Tibial nerve (tissue), 4 donors: ENCODE results near the gene ZNF66.
"Not testable (repeated sequence)": the region's sequence is repeated elsewhere in the genome, so short reads cannot be mapped to it uniquely, and the experiment has no call there.

Experiments used
- EP300 ChIP-seq, 2 donors: sonication (generic); formaldehyde crosslinking; IDR thresholded peaks; one replicate each; pipeline ENCODE4 v1.6.1; 2017; ENCODE audit warnings: antibody characterized with exemption in 2 of 2, mild to moderate bottlenecking in 1 of 2
- POLR2A ChIP-seq, 2 donors: fragments of 450-650 bp; IDR thresholded peaks; one replicate each; pipeline ENCODE4 v1.6.1; 2017; ENCODE audit warnings: antibody characterized with exemption in 2 of 2, mild to moderate bottlenecking in 2 of 2, moderate library complexity in 2 of 2
- TF ChIP-seq, protein P1 (sequence below), 5 experiments: fragments of 200-600 bp in 3 of 5; fragments of 450-650 bp in 2 of 5; sonication (generic) in 3 of 5; IDR thresholded peaks; one replicate each; pipeline ENCODE4 v1.5.1; 2016 to 2019; ENCODE audit warnings: antibody characterized with exemption in 5 of 5, mild to moderate bottlenecking in 3 of 5, moderate library complexity in 2 of 5

GRCh38 chr19:20806311-20807262 lies 30.5 kb downstream of the ZNF66 start:
- TF ChIP-seq, protein P1, sequence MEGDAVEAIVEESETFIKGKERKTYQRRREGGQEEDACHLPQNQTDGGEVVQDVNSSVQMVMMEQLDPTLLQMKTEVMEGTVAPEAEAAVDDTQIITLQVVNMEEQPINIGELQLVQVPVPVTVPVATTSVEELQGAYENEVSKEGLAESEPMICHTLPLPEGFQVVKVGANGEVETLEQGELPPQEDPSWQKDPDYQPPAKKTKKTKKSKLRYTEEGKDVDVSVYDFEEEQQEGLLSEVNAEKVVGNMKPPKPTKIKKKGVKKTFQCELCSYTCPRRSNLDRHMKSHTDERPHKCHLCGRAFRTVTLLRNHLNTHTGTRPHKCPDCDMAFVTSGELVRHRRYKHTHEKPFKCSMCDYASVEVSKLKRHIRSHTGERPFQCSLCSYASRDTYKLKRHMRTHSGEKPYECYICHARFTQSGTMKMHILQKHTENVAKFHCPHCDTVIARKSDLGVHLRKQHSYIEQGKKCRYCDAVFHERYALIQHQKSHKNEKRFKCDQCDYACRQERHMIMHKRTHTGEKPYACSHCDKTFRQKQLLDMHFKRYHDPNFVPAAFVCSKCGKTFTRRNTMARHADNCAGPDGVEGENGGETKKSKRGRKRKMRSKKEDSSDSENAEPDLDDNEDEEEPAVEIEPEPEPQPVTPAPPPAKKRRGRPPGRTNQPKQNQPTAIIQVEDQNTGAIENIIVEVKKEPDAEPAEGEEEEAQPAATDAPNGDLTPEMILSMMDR (IDR thresholded peaks at IDR 0.05) = not testable (repeated sequence)
- not testable (repeated sequence) for TF ChIP-seq POLR2A, EP300 (IDR thresholded peaks at IDR 0.05)
